Erythroblast (primary cell): ENCODE data around the gene PCBP3.

Experiments used
- GATA1 ChIP-seq: IDR thresholded peaks from 2 replicates; pipeline ENCODE4 v1.6.1; 2011; ENCODE audit warnings: low read depth, mild to moderate bottlenecking, control low read depth, low read length, moderate library complexity
- POLR2A ChIP-seq: IDR thresholded peaks from 2 replicates; pipeline ENCODE4 v1.6.1; 2011; ENCODE audit warnings: mild to moderate bottlenecking, low read length

DNA sequence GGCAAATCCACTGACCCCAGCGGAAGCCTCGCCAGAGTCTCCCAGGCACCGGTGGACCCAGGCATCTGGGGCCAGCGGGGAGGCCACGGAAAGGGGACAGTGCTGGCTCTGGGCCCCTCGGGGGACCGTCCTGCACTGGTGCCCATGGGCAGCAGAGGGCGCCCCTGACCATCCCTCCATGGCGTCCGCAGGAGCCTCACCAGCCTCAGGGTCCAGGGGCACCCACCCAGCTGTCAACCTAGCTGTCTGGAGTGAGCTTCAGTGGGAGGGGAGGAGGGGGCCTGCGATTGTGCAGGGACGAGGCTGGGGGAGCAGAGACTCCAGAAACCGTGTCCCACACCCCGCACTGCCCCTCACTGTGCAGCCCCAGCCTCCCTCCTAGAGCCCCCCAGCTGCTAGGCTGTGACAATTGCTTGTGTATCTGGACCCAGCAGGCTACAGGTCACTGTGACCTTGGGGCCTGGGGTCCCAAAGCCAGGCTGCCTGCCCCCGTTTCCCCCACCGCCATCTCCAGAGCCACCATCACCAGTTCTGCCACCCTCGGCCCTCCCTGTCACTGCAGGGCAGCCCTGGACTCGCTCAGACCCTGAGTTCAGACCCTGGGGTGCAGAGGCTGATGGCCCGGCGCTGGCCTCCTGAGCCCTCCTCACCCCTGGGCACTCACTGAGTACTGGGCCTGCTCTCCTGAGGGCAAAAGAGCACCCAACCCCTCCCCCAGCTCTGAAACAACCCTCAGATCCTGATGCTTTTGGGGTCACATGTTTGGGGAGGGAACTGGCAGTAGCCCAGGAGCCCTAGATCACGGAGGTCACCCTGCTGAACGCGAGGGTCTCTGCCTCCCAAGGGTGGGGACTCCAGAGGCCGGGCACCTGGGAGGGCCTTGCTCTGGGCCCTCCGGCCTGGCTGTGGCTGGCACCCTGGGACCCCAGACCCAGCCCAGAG is 327.4 kb downstream of the PCBP3 start:
- TF ChIP-seq POLR2A (no peak), GATA1 (no peak)
